ENCODE data around the gene CPNE2. TPM values are rescaled to one million over a fixed set of nuclear protein-coding genes. Genes with fewer than 3 reads are reported as not detected.

Gene CPNE2
- total and polyA plus RNA-seq, 2 of the 8 experiments (the other 6 are each of a cell fraction or from before 2014, with no cell fraction given): 10.6 to 39.5 TPM

DNA sequence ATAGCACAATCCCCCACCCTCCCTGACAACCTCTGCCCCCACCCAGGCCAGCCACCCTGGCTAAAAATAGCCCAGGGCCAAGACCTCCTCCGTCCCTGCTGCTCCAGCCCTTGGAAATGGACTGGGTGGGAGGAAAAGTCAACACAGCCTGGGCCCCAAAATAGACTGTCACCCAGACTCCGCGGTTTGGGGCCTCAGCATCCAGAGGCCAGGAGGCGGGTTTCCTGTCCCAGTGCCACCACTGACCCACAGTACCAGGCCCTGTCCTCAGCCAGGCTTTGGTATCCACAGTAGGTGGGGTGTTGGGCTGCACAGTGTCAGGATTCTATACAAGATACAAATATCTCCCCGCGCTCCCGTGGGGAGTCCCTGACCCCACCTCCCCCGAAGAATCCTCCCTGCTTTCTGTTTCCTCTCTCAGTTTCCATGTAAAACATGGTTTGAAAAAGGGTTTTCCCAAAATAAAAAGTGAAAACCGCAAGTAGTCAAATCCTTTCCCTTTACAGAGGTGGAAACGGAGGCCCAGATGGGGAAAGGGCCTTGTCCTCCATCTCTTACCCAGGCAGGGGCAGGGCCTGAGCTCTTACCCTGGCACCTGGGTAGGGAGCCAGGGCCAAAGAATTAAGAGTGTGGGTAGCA is 20.1 kb downstream of the CPNE2 start (continued):
- TF ChIP-seq, protein P1, sequence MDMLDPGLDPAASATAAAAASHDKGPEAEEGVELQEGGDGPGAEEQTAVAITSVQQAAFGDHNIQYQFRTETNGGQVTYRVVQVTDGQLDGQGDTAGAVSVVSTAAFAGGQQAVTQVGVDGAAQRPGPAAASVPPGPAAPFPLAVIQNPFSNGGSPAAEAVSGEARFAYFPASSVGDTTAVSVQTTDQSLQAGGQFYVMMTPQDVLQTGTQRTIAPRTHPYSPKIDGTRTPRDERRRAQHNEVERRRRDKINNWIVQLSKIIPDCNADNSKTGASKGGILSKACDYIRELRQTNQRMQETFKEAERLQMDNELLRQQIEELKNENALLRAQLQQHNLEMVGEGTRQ (IDR thresholded peaks at IDR 0.05; ENCODE audit: low read length): no peak
